ENCODE data around the gene CCDC126.

DNA sequence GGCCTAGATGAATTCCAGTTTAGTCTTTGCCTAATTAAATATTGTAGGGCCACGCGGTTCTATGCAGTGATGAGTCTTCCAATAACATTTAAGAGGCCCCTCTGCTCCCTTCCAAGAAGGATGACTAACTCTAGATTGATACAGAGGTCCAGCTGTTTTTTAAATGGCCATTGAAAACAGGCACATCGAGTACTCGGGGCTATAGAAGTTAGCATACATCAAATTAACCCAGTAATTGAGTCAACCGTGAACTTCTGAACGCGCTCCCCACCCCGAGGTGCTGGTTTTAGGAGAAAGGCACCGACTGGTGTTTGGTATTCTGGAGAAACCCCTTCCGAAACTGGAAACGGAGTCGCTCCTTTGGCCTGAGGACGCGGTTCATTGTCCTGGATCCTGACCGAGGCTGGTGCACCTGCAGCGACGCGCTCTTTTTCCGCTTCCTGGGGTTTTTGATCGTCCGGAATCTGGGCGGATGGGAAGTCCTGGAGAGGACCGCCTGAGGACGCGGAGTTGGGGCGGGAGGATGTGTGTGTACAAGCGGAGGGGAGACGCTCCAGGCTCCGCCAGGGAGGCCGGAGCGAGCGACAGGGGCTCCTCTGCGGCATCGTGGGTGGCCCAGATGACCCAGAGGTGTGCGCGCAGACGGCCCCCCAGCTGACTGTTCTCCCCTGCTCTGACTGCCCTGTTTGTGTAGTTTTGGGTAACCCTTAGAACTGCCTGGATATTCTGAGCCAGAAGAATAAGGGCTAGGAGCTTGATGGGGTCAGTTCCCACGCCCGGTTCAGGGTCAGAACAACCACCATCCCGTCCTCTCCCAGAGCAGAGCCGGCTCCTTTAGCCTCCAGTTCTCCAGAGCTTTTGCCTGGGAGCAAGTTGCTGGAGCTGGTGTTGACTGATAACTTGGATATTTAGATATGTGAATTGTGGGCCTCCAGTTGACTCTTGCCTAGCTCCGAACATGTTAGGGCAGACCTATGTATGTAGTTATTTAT, 83.5 kb downstream of the CCDC126 start:
- TF ChIP-seq, protein P1, sequence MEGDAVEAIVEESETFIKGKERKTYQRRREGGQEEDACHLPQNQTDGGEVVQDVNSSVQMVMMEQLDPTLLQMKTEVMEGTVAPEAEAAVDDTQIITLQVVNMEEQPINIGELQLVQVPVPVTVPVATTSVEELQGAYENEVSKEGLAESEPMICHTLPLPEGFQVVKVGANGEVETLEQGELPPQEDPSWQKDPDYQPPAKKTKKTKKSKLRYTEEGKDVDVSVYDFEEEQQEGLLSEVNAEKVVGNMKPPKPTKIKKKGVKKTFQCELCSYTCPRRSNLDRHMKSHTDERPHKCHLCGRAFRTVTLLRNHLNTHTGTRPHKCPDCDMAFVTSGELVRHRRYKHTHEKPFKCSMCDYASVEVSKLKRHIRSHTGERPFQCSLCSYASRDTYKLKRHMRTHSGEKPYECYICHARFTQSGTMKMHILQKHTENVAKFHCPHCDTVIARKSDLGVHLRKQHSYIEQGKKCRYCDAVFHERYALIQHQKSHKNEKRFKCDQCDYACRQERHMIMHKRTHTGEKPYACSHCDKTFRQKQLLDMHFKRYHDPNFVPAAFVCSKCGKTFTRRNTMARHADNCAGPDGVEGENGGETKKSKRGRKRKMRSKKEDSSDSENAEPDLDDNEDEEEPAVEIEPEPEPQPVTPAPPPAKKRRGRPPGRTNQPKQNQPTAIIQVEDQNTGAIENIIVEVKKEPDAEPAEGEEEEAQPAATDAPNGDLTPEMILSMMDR (IDR thresholded peaks at IDR 0.05) = no peak
- no peak for TF ChIP-seq POLR2A (IDR thresholded peaks at IDR 0.05)
